H1 (cell line): ENCODE results near the gene ORC3. TPM values are rescaled to one million over a fixed set of nuclear protein-coding genes. Genes with fewer than 3 reads are reported as not detected.
"Not testable (repeated sequence)": the region's sequence is repeated elsewhere in the genome, so short reads cannot be mapped to it uniquely, and the experiment has no call there.

Experiments used
- CTCF ChIA-PET: fragments of 300-600 bp; sonication (Branson Sonifier 250); formaldehyde crosslinking; loops from one replicate; lab custom pipeline; 2021; ENCODE audit not compliant: partially characterized antibody; lab: Charles Lee
- POLR2A ChIA-PET: fragments of 300-600 bp; sonication (Branson Sonifier 250); formaldehyde crosslinking; loops from one replicate; lab custom pipeline; 2021; ENCODE audit warnings: inconsistent platforms; ENCODE audit not compliant: partially characterized antibody; lab: Charles Lee
- DNase-seq, 2 experiments: peaks; one replicate each; pipeline versions ENCODE4 v3.0.0 to v3.0.0-alpha.2; 2010 to 2022; ENCODE audit warnings: low spot score in 2 of 2, low read depth in 1 of 2, mixed read lengths in 1 of 2
- FAIRE-seq: peaks from 2 replicates; lab custom pipeline; 2011; peaks lifted over from hg19 to GRCh38; lab: Jason Lieb, UNC
- H2AFZ ChIP-seq: 2 replicates; pipeline ENCODE4 v1.8.1; 2012; ENCODE audit warnings: low read length, inconsistent platforms
- H2AK5ac ChIP-seq: 2 replicates; pipeline ENCODE4 v1.6.1; 2013; ENCODE audit warnings: low read depth, low read length
- H2BK120ac ChIP-seq: replicated peaks from 2 replicates; pipeline ENCODE3; 2013; ENCODE audit warnings: low read depth, low read length, inconsistent platforms
- H2BK12ac ChIP-seq: 2 replicates; pipeline ENCODE4 v1.6.1; 2013; ENCODE audit warnings: low read depth, low read length
- H2BK15ac ChIP-seq: 2 replicates; pipeline ENCODE4 v1.6.1; 2013; ENCODE audit warnings: low read length
- H2BK20ac ChIP-seq: 2 replicates; pipeline ENCODE4 v1.6.1; 2013; ENCODE audit warnings: low read length
- H2BK5ac ChIP-seq: 2 replicates; pipeline ENCODE4 v1.6.1; 2013; ENCODE audit warnings: low read depth, low read length
- H3K14ac ChIP-seq: 2 replicates; pipeline ENCODE4 v1.6.1; 2013; ENCODE audit warnings: inconsistent platforms; ENCODE audit not compliant: insufficient read length
- H3K18ac ChIP-seq: 2 replicates; pipeline ENCODE4 v1.6.1; 2013; ENCODE audit warnings: low read length; ENCODE audit errors: extremely low read depth
- H3K23ac ChIP-seq: 2 replicates; pipeline ENCODE4 v1.6.1; 2013; ENCODE audit warnings: inconsistent platforms; ENCODE audit not compliant: insufficient read length
- H3K23me2 ChIP-seq: 2 replicates; pipeline ENCODE4 v1.6.1; 2013; ENCODE audit warnings: low read depth, low read length
- H3K27ac ChIP-seq: 2 replicates; pipeline ENCODE4 v1.6.1; 2011; ENCODE audit warnings: low read depth, low read length, inconsistent platforms
- H3K27me3 ChIP-seq, 4 experiments: replicated peaks in 1 of 4; 1 replicate in 1 of 4; 2 replicates in 3 of 4; pipeline versions ENCODE4 v1.6.1 to v1.8.1; 2011 to 2013; ENCODE audit warnings: low read length in 3 of 4, mild to moderate bottlenecking in 3 of 4, inconsistent platforms in 2 of 4, mixed read lengths in 2 of 4, moderate library complexity in 1 of 4; ENCODE audit not compliant: control insufficient read depth in 3 of 4, insufficient read depth in 3 of 4; ENCODE audit errors: extremely low read depth in 1 of 4
- H3K36me3 ChIP-seq, 4 experiments: 2 replicates each; pipeline versions ENCODE4 v1.6.1 to v1.8.1; 2011 to 2013; ENCODE audit warnings: mild to moderate bottlenecking in 4 of 4, low read length in 3 of 4, moderate library complexity in 2 of 4, control low read depth in 1 of 4, inconsistent platforms in 1 of 4; ENCODE audit not compliant: insufficient read depth in 4 of 4, control insufficient read depth in 2 of 4
- H3K4ac ChIP-seq: replicated peaks from 2 replicates; pipeline ENCODE3; 2013; ENCODE audit warnings: low read length, low read depth, mixed read lengths, inconsistent platforms; ENCODE audit not compliant: insufficient read length
- H3K4me1 ChIP-seq, 4 experiments: replicated peaks in 1 of 4; 1 replicate in 1 of 4; 2 replicates in 3 of 4; pipeline versions ENCODE4 v1.6.1 to v1.8.1; 2011 to 2013; ENCODE audit warnings: low read length in 3 of 4, inconsistent platforms in 2 of 4, mixed read lengths in 1 of 4; ENCODE audit not compliant: insufficient read depth in 4 of 4, control insufficient read depth in 3 of 4
- H3K4me2 ChIP-seq, 2 experiments: 2 replicates each; pipeline versions ENCODE4 v1.6.1 to v1.8.1; 2011 to 2013; ENCODE audit warnings: low read depth in 2 of 2, low read length in 2 of 2, control low read depth in 1 of 2, inconsistent platforms in 1 of 2, mild to moderate bottlenecking in 1 of 2; ENCODE audit not compliant: insufficient read depth in 1 of 2
- H3K4me3 ChIP-seq, 4 experiments: fragments of 200-600, 300-600 bp in 1 of 4; sonication (generic), shearing (Covaris generic), sonication (Bioruptor Twin) in 1 of 4; 2 replicates each; pipeline versions ENCODE4 v1.5.1 to v1.8.1; 2011 to 2016; ENCODE audit warnings: low read length in 4 of 4, low read depth in 3 of 4, control low read depth in 2 of 4, inconsistent platforms in 2 of 4, mild to moderate bottlenecking in 2 of 4, mixed read lengths in 1 of 4, moderate library complexity in 1 of 4; ENCODE audit not compliant: insufficient read depth in 2 of 4; ENCODE audit errors: extremely low read depth in 1 of 4
- H3K56ac ChIP-seq: replicated peaks from 2 replicates; pipeline ENCODE3; 2013; ENCODE audit warnings: low read depth, mild to moderate bottlenecking, mixed read lengths, low read length, inconsistent platforms; ENCODE audit not compliant: insufficient read length
- H3K79me1 ChIP-seq: 2 replicates; pipeline ENCODE4 v1.6.1; 2013; ENCODE audit warnings: low read depth, low read length, control low read depth
- H3K79me2 ChIP-seq, 2 experiments: 2 replicates each; pipeline versions ENCODE4 v1.6.1 to v1.8.1; 2012 to 2013; ENCODE audit warnings: low read length in 2 of 2, mild to moderate bottlenecking in 2 of 2, inconsistent platforms in 1 of 2; ENCODE audit not compliant: insufficient read depth in 2 of 2, control insufficient read depth in 1 of 2
- H3K9ac ChIP-seq, 4 experiments: replicated peaks in 1 of 4; 1 replicate in 1 of 4; 2 replicates in 3 of 4; pipeline versions ENCODE4 v1.6.1 to v1.8.1; 2011 to 2013; ENCODE audit warnings: low read depth in 3 of 4, low read length in 3 of 4, control low read depth in 2 of 4, mild to moderate bottlenecking in 2 of 4, moderate library complexity in 2 of 4, inconsistent platforms in 1 of 4; ENCODE audit errors: extremely low read depth in 1 of 4
- H3K9me3 ChIP-seq, 2 experiments: 2 replicates each; pipeline versions ENCODE4 v1.6.1 to v1.8.1; 2012 to 2013; ENCODE audit warnings: mild to moderate bottlenecking in 2 of 2, moderate library complexity in 2 of 2, control low read depth in 1 of 2, inconsistent platforms in 1 of 2, low read depth in 1 of 2, low read length in 1 of 2, mixed read lengths in 1 of 2; ENCODE audit not compliant: insufficient read depth in 2 of 2
- H4K20me1 ChIP-seq, 2 experiments: replicated peaks in 1 of 2; 2 replicates each; pipeline versions ENCODE3 to v1.8.1; 2011 to 2013; ENCODE audit warnings: inconsistent platforms in 2 of 2, low read length in 2 of 2, mild to moderate bottlenecking in 1 of 2; ENCODE audit not compliant: insufficient read depth in 2 of 2, control insufficient read depth in 1 of 2
- H4K5ac ChIP-seq: 2 replicates; pipeline ENCODE4 v1.6.1; 2013; ENCODE audit warnings: low read length, low read depth, mixed read lengths, inconsistent platforms; ENCODE audit not compliant: insufficient read length
- H4K8ac ChIP-seq: 2 replicates; pipeline ENCODE4 v1.8.0; 2013; ENCODE audit warnings: mild to moderate bottlenecking, moderate library complexity, low read length, inconsistent platforms; ENCODE audit not compliant: insufficient read depth; ENCODE audit errors: extremely low read depth
- H4K91ac ChIP-seq: replicated peaks from 2 replicates; pipeline ENCODE3; 2013; ENCODE audit warnings: low read length, mixed read lengths, inconsistent platforms; ENCODE audit not compliant: insufficient read length
- BACH1 ChIP-seq: IDR thresholded peaks from 2 replicates; pipeline ENCODE4 v1.6.1; 2012; ENCODE audit warnings: low read length, improper control_type of control experiment
- WGBS, 2 experiments: shearing (Covaris generic) in 1 of 2; methylation state at CpG; one replicate each; pipeline versions ENCODE4 v1.1.6 to v1.1.7; 2013 to 2015; ENCODE audit warnings: low lambda C conversion rate in 2 of 2, mixed read lengths in 2 of 2, inconsistent platforms in 1 of 2, low coverage in 1 of 2, missing lambda C conversion rate in 1 of 2; ENCODE audit not compliant: insufficient replicate concordance in 2 of 2, insufficient coverage in 1 of 2, insufficient read length in 1 of 2; ENCODE audit errors: extremely low coverage in 1 of 2, missing lambda C conversion rate in 1 of 2; 5-methylcytosine and 5-hydroxymethylcytosine counted together
- polyA plus RNA-seq, 7 experiments: library from polyadenylated mRNA; depleted of rRNA in 3 of 7; stranded (reverse) in 5 of 7; unstranded in 2 of 7; fragments of >200 nt in 5 of 7; fragments of 200-250 nt in 2 of 7; gene quantifications; 1 replicate in 5 of 7; 2 replicates in 1 of 7; 4 replicates in 1 of 7; pipeline versions ENCODE4 v1.2.1 to v1.2.3, GENCODE V29; 2011 to 2013; ENCODE audit warnings: missing spikeins in 2 of 7, mixed read lengths in 2 of 7
- total RNA-seq: library from RNA; stranded (reverse); fragmentation: NEBNext Ultra II Directional; extraction: Animal tissue kit (Norgen Biotek cat#: 25700); gene quantifications from 2 replicates; pipeline ENCODE4 v1.2.1, GENCODE V29; 2021
- TF ChIP-seq, protein P1 (sequence below): IDR thresholded peaks from 2 replicates; pipeline ENCODE4 v1.6.1; 2012; ENCODE audit warnings: inconsistent platforms

Gene ORC3
- total and polyA plus RNA-seq, 2 of the 8 experiments (the other 6 are each of a cell fraction or from before 2014, with no cell fraction given), result 35.9 to 60.9 TPM

DNA sequence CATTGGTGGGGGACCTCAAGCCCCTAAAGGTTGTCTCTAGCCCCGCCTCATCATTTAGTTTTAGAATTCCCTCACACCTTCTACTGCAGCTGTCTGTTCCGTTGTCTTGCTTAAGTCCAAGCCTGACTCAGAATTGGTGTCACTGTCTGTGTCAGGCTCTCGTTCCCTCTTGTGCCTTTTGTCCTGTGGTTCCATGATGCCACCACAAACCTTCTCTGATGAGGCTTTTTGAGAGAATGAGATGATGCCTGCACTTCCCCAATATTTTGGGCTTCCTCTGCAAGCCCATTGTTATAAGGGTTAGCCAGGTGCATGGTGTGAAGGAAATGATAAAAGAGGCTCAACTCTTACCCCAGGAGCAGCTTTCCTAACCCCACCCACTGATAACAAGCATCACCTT, 120.2 kb downstream of the ORC3 start (continued):
- TF ChIP-seq BACH1, result no peak
- TF ChIP-seq, protein P1, sequence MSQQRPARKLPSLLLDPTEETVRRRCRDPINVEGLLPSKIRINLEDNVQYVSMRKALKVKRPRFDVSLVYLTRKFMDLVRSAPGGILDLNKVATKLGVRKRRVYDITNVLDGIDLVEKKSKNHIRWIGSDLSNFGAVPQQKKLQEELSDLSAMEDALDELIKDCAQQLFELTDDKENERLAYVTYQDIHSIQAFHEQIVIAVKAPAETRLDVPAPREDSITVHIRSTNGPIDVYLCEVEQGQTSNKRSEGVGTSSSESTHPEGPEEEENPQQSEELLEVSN, result no peak
- TF ChIP-seq, all 59 proteins: peak for 0

- H3K23me2 ChIP-seq, H4K91ac ChIP-seq, H3K9ac ChIP-seq, H3K4me3 ChIP-seq, H4K8ac ChIP-seq, H3K4me1 ChIP-seq, H2AFZ ChIP-seq, FAIRE-seq, H3K79me2 ChIP-seq, H4K20me1 ChIP-seq, H3K27ac ChIP-seq, H2BK5ac ChIP-seq, H3K9me3 ChIP-seq, H2AK5ac ChIP-seq, H3K14ac ChIP-seq, H3K4me2 ChIP-seq, H3K18ac ChIP-seq, H2BK20ac ChIP-seq, H3K79me1 ChIP-seq, CTCF ChIA-PET, H3K27me3 ChIP-seq, H3K4ac ChIP-seq, H3K36me3 ChIP-seq, H3K23ac ChIP-seq, H3K56ac ChIP-seq, H2BK120ac ChIP-seq, H2BK15ac ChIP-seq, H2BK12ac ChIP-seq, H4K5ac ChIP-seq: not testable (repeated sequence)
- 81% methylated on average over 2 of the region's 3 CpGs; no CpG with 5 or more reads in 1 of the 2 experiments for WGBS, 2 experiments
- POLR2A ChIA-PET, result interaction anchor here (6.1 kb wide), 1 partner anchor 11 kb away, joined by 36 read pairs; the partner anchor contains the start of gene AKIRIN2
- peak in 1 of 2 experiments; percentile 26 for DNase-seq
Observed at GRCh38 chr6:87712713-87713112, 122.8 kb downstream of the ORC3 start.
